DND-41 (cell line): ENCODE measurements around the gene MORN1.

Experiments used
- ATAC-seq: fragments of 200-7000 bp; cut with Tn5 transposase; 3 replicates; pipeline ENCODE4 v1.9.1; 2021; ENCODE audit warnings: low read depth; ENCODE audit not compliant: insufficient read depth
- DNase-seq: peaks from one replicate; pipeline ENCODE4 v3.0.0-alpha.2; 2020
- H2AFZ ChIP-seq: 2 replicates; pipeline ENCODE4 v1.6.0; 2012; ENCODE audit warnings: low read depth, low read length
- H3K27ac ChIP-seq: 2 replicates; pipeline ENCODE4 v1.5.1; 2012; ENCODE audit warnings: low read length, inconsistent platforms
- H3K27me3 ChIP-seq: fragments of 200-600 bp; sonication (generic); 2 replicates; pipeline ENCODE4 v1.6.0; 2012; ENCODE audit warnings: low read length, mild to moderate bottlenecking, inconsistent platforms; ENCODE audit not compliant: insufficient read depth, poor library complexity
- H3K36me3 ChIP-seq: 2 replicates; pipeline ENCODE4 v1.5.1; 2012; ENCODE audit warnings: low read length, inconsistent platforms; ENCODE audit not compliant: insufficient read depth
- H3K4me1 ChIP-seq: 2 replicates; pipeline ENCODE4 v1.5.1; 2012; ENCODE audit warnings: mild to moderate bottlenecking, low read length; ENCODE audit not compliant: insufficient read depth
- H3K4me2 ChIP-seq: 2 replicates; pipeline ENCODE4 v1.6.0; 2012; ENCODE audit warnings: mild to moderate bottlenecking, moderate library complexity, low read length, inconsistent platforms; ENCODE audit not compliant: insufficient read depth
- H3K4me3 ChIP-seq, 2 experiments: fragments of 200-600 bp in 1 of 2; shearing (Covaris generic) in 1 of 2; 2 replicates each; pipeline ENCODE4 v1.5.1; 2012 to 2016; ENCODE audit warnings: inconsistent platforms in 2 of 2, low read length in 2 of 2, mild to moderate bottlenecking in 2 of 2, low read depth in 1 of 2, moderate library complexity in 1 of 2
- H3K79me2 ChIP-seq: 2 replicates; pipeline ENCODE4 v1.6.0; 2012; ENCODE audit warnings: low read length, inconsistent platforms; ENCODE audit not compliant: insufficient read depth
- H3K9ac ChIP-seq: 2 replicates; pipeline ENCODE4 v1.6.0; 2012; ENCODE audit warnings: low read depth, mild to moderate bottlenecking, inconsistent platforms, low read length, moderate library complexity
- H3K9me3 ChIP-seq: 2 replicates; pipeline ENCODE4 v1.5.1; 2012; ENCODE audit warnings: low read length, moderate library complexity, mild to moderate bottlenecking, inconsistent platforms; ENCODE audit not compliant: insufficient read depth, severe bottlenecking
- H4K20me1 ChIP-seq: 2 replicates; pipeline ENCODE4 v1.6.0; 2012; ENCODE audit warnings: low read length; ENCODE audit not compliant: insufficient read depth
- CTCF ChIP-seq: IDR thresholded peaks from 2 replicates; pipeline ENCODE4 v1.5.1; 2012; ENCODE audit warnings: borderline replicate concordance, low read length, moderate library complexity, mild to moderate bottlenecking; ENCODE audit not compliant: poor library complexity, severe bottlenecking; ENCODE audit errors: extremely low read depth
- EZH2 ChIP-seq: IDR thresholded peaks from 3 replicates; pipeline ENCODE4 v1.6.1; 2012; ENCODE audit warnings: borderline replicate concordance, low read depth, mild to moderate bottlenecking, moderate library complexity, low read length, inconsistent platforms; ENCODE audit not compliant: severe bottlenecking

The MORN1 gene

GRCh38 chr1:2289607-2290006 is 101.7 kb downstream of the MORN1 start:
- Histone ChIP-seq H3K27ac (peak overlapping the region; percentile 83), H3K36me3 (no peaks in the 10 kb centered on the region), H3K4me3 (peak overlapping the region in 1 of 2 experiments; percentile 51; a peak in 2 of 4 replicates), H3K9ac (peak overlapping the region; percentile 50), H3K9me3 (no peaks in the 10 kb centered on the region), H3K4me2 (peak overlapping the region; percentile 67), H2AFZ (no peak overlapping the region), H4K20me1 (peaks cover 78% of the 10 kb centered on the region), H3K4me1 (peaks cover 43% of the 10 kb centered on the region), H3K27me3 (no peaks in the 10 kb centered on the region), H3K79me2 (peaks cover 53% of the 10 kb centered on the region)
- ATAC-seq, result no peak
- no peak for TF ChIP-seq EZH2
- DNase-seq, result no peak

GRCh38 chr1:2288816-2289536 is 102.4 kb downstream of the MORN1 start:
- Histone ChIP-seq H3K79me2 (peaks cover 47% of the 10 kb centered on the region), H2AFZ (no peak overlapping the region), H3K27me3 (no peaks in the 10 kb centered on the region), H4K20me1 (peaks cover 78% of the 10 kb centered on the region), H3K4me2 (peak overlapping the region; percentile 28; the same call in 1 of the 2 replicates), H3K36me3 (no peaks in the 10 kb centered on the region), H3K4me3 (no peak overlapping the region), H3K27ac (peak overlapping the region; percentile 39; the same call in 1 of the 2 replicates), H3K9me3 (no peaks in the 10 kb centered on the region), H3K9ac (no peak overlapping the region), H3K4me1 (peaks cover 43% of the 10 kb centered on the region)
- no peak for ATAC-seq
- TF ChIP-seq CTCF, result no peak
- TF ChIP-seq EZH2, result no peak
- DNase-seq, result no peak

GRCh38 chr1:2288311-2288710 is 103.0 kb downstream of the MORN1 start:
- H3K27ac ChIP-seq, result no peak overlapping the region
- DNase-seq (peak; percentile 43), ATAC-seq (no peak)
- no peaks in the 10 kb centered on the region for H3K36me3 ChIP-seq
- H3K79me2 ChIP-seq, result peaks cover 44% of the 10 kb centered on the region
- no peak overlapping the region for H2AFZ ChIP-seq
- no peaks in the 10 kb centered on the region for H3K9me3 ChIP-seq
- no peak overlapping the region for H3K9ac ChIP-seq
- H3K4me1 ChIP-seq, result peaks cover 43% of the 10 kb centered on the region
- H3K4me3 ChIP-seq, result no peak overlapping the region
- peaks cover 78% of the 10 kb centered on the region for H4K20me1 ChIP-seq
- no peaks in the 10 kb centered on the region for H3K27me3 ChIP-seq
- TF ChIP-seq EZH2, result no peak
- TF ChIP-seq CTCF, result no peak
- H3K4me2 ChIP-seq, result no peak overlapping the region

GRCh38 chr1:2287649-2288048 is 103.7 kb downstream of the MORN1 start:
- DNase-seq (no peak), ATAC-seq (no peak)
- TF ChIP-seq EZH2, result no peak
- Histone ChIP-seq H3K9me3 (no peaks in the 10 kb centered on the region), H3K27ac (no peak overlapping the region), H2AFZ (no peak overlapping the region), H3K27me3 (no peaks in the 10 kb centered on the region), H3K4me1 (peaks cover 43% of the 10 kb centered on the region), H3K4me2 (no peak overlapping the region), H3K79me2 (peaks cover 38% of the 10 kb centered on the region), H3K9ac (no peak overlapping the region), H4K20me1 (peaks cover 77% of the 10 kb centered on the region), H3K4me3 (no peak overlapping the region), H3K36me3 (no peaks in the 10 kb centered on the region)
